Spleen (tissue), 11 donors: Measurements from ENCODE around the gene ZNF462. TPM values are rescaled to one million over a fixed set of nuclear protein-coding genes. Genes with fewer than 3 reads are reported as not detected.

Experiments
- DNase-seq: peaks from one replicate; pipeline ENCODE4 v3.0.0-alpha.2; 2020
- H3K27ac ChIP-seq, 8 donors: fragments of 200-600 bp; sonication (generic) in 7 of 8; 1 replicate in 4 of 8; 2 replicates in 4 of 8; pipeline versions ENCODE4 v1.5.0 to v1.8.0; 2016 to 2021; ENCODE audit warnings: inconsistent platforms in 4 of 8, mild to moderate bottlenecking in 4 of 8, moderate library complexity in 1 of 8
- H3K27me3 ChIP-seq, 7 donors: fragments of 200-600 bp; sonication (generic) in 6 of 7; replicated peaks in 1 of 7; 1 replicate in 4 of 7; 2 replicates in 3 of 7; pipeline versions ENCODE4 v1.5.0 to v1.8.0; 2016 to 2021; ENCODE audit warnings: inconsistent platforms in 3 of 7, mild to moderate bottlenecking in 1 of 7
- H3K36me3 ChIP-seq, 6 donors: fragments of 200-600 bp; sonication (generic) in 5 of 6; 1 replicate in 4 of 6; 2 replicates in 2 of 6; pipeline versions ENCODE4 v1.5.0 to v1.8.0; 2016 to 2021; ENCODE audit warnings: inconsistent platforms in 2 of 6
- H3K4me1 ChIP-seq, 6 donors: fragments of 200-600 bp; sonication (generic) in 5 of 6; 1 replicate in 3 of 6; 2 replicates in 3 of 6; pipeline versions ENCODE4 v1.5.0 to v1.8.0; 2016 to 2021; ENCODE audit warnings: inconsistent platforms in 3 of 6
- H3K4me3 ChIP-seq, 8 donors: fragments of 200-600 bp; sonication (generic) in 7 of 8; 1 replicate in 4 of 8; 2 replicates in 4 of 8; pipeline versions ENCODE4 v1.5.0 to v1.8.0; 2016 to 2021; ENCODE audit warnings: inconsistent platforms in 4 of 8, mild to moderate bottlenecking in 4 of 8, moderate library complexity in 2 of 8
- H3K9me3 ChIP-seq, 8 donors: fragments of 200-600 bp; sonication (generic) in 7 of 8; 1 replicate in 4 of 8; 2 replicates in 4 of 8; pipeline versions ENCODE4 v1.5.0 to v1.8.0; 2016 to 2021; ENCODE audit warnings: inconsistent platforms in 4 of 8
- CTCF ChIP-seq, 11 experiments: fragments of 200-600 bp in 7 of 11; fragments of 450-650 bp in 4 of 11; sonication (generic) in 4 of 11; IDR thresholded peaks in 8 of 11; conservative IDR thresholded peaks in 3 of 11; 1 replicate in 7 of 11; 2 replicates in 4 of 11; pipeline versions ENCODE4 v1.4.0 to v1.8.0; 2016 to 2021; ENCODE audit warnings: antibody characterized with exemption in 11 of 11, inconsistent platforms in 4 of 11, mild to moderate bottlenecking in 1 of 11
- POLR2A ChIP-seq, 3 donors: fragments of 450-650 bp; IDR thresholded peaks; one replicate each; pipeline ENCODE4 v1.5.1; 2017; ENCODE audit warnings: antibody characterized with exemption in 3 of 3, mild to moderate bottlenecking in 1 of 3
- POLR2AphosphoS5 ChIP-seq, 3 donors: sonication (generic); formaldehyde crosslinking; IDR thresholded peaks; one replicate each; pipeline ENCODE4 v1.5.1; 2017; ENCODE audit warnings: antibody characterized with exemption in 3 of 3
- WGBS, 5 donors: extraction: QIAGEN DNeasy Blood & Tissue Kit in 3 of 5; methylation state at CpG; one replicate each; pipeline versions ENCODE4 v1.1.5 to v1.1.7; 2013 to 2018; 5-methylcytosine and 5-hydroxymethylcytosine counted together
- intact Hi-C: fragments of 100-400 bp; cut with DNase I; formaldehyde crosslinking; loops from one replicate; pipeline ENCODE4 v1.15.0; 2023; ENCODE audit warnings: low total_unique reads
- polyA plus RNA-seq, 3 donors: library from polyadenylated mRNA; stranded (reverse); fragments of 200-250 nt; gene quantifications; one replicate each; pipeline ENCODE4 v1.2.1, GENCODE V29; 2013
- total RNA-seq, 7 donors: library from RNA; depleted of rRNA in 3 of 7; stranded (reverse); fragments of >200 nt in 3 of 7; fragmentation: NEBNext Ultra II Directional in 4 of 7; extraction: Animal tissue kit (Norgen Biotek cat#: 25700) in 4 of 7; gene quantifications; one replicate each; pipeline versions ENCODE4 v1.1.0 to v1.2.1, GENCODE V29; 2016 to 2021
- donor health status: healthy with polysubstance abuse.
- donor health status: DM: no; HTN: no; CAD: no; lungs with moderate emphysema.
- donor health status: DM: no; HTN: no; CAD: no.
- donor health status: Bipolar disorder and iron deficiency.
- donor health status: healthy.
- donor health status: DM: no; HTN: no; CAD: no.
- donor health status: DM: yes; HTN: yes; CAD: no.

ZNF462 gene
- total and polyA plus RNA-seq, 10 donors: 0.36 to 38.9 (median 20.3) TPM

DNA sequence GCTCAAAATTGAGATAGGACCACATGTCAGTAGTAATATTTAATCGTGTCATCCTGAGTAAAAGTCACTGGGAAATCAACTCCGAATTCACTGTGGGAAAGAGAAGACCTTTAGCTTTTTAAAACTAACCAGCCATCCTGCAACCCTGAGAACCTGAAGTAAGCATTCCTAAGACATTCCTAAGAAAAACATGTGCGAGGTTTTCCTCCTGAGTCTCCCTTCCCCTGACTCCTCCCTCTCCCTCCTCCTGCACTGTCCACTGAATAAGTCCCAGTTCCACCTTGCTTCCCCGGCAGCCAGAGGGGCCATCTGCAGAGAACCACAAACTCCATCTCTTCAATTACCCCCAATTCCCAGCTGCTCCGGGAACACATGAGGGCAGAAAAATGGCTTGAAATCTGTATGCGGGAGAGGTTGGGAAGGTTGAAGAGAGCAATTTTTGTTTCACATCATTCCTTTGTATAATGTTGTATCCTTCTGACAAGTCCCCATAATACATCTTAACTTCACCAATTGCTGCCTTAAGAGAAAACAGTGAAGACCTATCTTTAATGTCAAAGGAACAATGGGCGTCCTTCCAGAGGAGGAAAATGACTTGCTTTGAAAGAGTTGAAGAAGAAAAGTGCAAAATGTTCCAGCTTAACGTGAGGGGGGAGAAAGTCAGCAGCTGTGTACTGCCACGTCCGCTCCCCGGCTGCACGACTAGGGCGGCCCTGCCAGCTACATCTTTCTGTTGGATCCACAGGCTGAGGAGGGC, 186.3 kb downstream of the ZNF462 start:
- TF ChIP-seq POLR2AphosphoS5 (IDR thresholded peaks at IDR 0.05): no peak
- no peak for TF ChIP-seq CTCF (IDR thresholded peaks at IDR 0.05 in 8 of 11, conservative IDR thresholded peaks at IDR 0.05 in 3 of 11)
- TF ChIP-seq POLR2A (IDR thresholded peaks at IDR 0.05): no peak
- no peak overlapping the region for H3K27ac ChIP-seq
- no peaks in the 10 kb centered on the region for H3K4me1 ChIP-seq
- peaks cover 0 to 5% (median 0%) of the 10 kb centered on the region in 7 donors for H3K27me3 ChIP-seq
- no peaks in the 10 kb centered on the region for H3K36me3 ChIP-seq
- no peak for DNase-seq
- 76 to 87% (median 82%) methylated on average over 13 of the region's 13 CpGs for WGBS, 5 donors
- H3K4me3 ChIP-seq: no peak overlapping the region
- no peaks in the 10 kb centered on the region for H3K9me3 ChIP-seq
- intact Hi-C loops: no loop called here

DNA sequence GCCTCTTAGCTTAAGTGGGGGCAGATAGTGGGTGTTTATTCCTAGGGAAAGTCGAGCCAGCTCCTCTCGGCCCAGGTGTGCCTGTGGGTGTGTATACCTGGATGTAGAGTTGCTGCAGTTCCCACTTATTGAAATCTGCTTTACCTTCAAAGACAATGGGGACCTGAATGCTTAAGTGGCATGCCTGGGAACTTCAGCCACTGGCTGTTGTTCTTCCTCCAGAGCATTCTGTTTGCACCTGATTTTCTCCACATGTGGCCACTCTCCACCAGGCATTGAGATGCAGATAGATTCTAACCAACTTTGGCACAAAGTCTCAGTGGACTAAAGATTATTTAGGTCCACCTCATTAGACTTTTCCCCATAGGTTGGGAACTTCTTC, 186.8 kb downstream of the ZNF462 start:
- peaks cover 0 to 5% (median 0%) of the 10 kb centered on the region in 7 donors for H3K27me3 ChIP-seq
- 51 to 76% (median 64%) methylated on average over 2 of the region's 2 CpGs for WGBS, 5 donors
- no peaks in the 10 kb centered on the region for H3K36me3 ChIP-seq
- DNase-seq: no peak
- intact Hi-C loops: no loop called here
- TF ChIP-seq POLR2A (IDR thresholded peaks at IDR 0.05) (no peak), POLR2AphosphoS5 (IDR thresholded peaks at IDR 0.05) (no peak), CTCF (IDR thresholded peaks at IDR 0.05 in 8 of 11, conservative IDR thresholded peaks at IDR 0.05 in 3 of 11) (no peak)
- H3K27ac ChIP-seq: no peak overlapping the region
- H3K4me3 ChIP-seq: no peak overlapping the region
- no peaks in the 10 kb centered on the region for H3K9me3 ChIP-seq
- H3K4me1 ChIP-seq: no peaks in the 10 kb centered on the region

DNA sequence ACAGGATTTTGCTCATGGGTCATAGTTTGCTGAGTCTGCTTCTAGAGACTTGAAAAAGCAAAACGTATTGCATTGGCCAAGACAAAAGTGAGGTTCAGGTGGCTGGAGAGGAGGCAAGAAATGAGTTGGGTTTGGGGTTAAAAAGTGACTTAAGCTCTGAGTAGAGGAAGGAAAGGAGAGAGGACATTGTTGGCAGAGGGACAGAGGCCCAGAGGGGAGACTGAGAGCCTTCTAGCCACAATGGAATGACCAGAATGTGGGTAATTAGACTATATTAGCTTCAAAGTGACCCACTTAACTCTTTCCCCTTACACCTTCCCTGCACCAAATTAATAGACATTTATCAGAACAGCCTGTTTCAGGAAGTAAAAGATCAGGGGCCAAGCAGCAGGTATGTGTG, 188.4 kb downstream of the ZNF462 start:
- no peaks in the 10 kb centered on the region for H3K36me3 ChIP-seq
- no peaks in the 10 kb centered on the region for H3K9me3 ChIP-seq
- DNase-seq: no peak
- H3K4me3 ChIP-seq: no peak overlapping the region
- no peak for TF ChIP-seq CTCF (IDR thresholded peaks at IDR 0.05 in 8 of 11, conservative IDR thresholded peaks at IDR 0.05 in 3 of 11)
- TF ChIP-seq POLR2AphosphoS5 (IDR thresholded peaks at IDR 0.05): no peak
- TF ChIP-seq POLR2A (IDR thresholded peaks at IDR 0.05): no peak
- no peaks in the 10 kb centered on the region for H3K4me1 ChIP-seq
- H3K27ac ChIP-seq: no peak overlapping the region
- intact Hi-C loops: no loop called here
- peaks cover 0 to 5% (median 0%) of the 10 kb centered on the region in 7 donors for H3K27me3 ChIP-seq
- 61 to 89% (median 77%) methylated on average over 1 of the region's 1 CpG for WGBS, 5 donors

DNA sequence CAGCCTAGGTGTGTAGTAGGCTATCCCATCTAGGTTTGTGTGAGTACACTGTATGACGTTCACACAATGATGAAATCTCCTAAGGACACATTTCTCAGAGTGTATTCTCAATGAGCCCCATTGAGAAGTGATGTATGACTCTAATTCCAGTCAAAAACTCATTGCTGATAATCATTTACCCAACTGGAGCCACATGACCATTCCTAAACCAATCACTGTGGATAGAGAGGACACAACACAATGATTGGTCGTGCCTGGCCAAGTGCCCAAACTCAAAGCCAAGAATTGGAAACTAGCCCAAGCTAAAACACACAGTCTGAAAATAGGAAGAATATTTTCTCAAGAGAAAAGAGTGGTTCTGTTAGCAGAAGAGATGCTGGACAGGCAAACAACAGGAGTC, 191.2 kb downstream of the ZNF462 start:
- H3K27ac ChIP-seq: no peak overlapping the region
- no peak for DNase-seq
- H3K27me3 ChIP-seq: no peaks in the 10 kb centered on the region
- WGBS, 5 donors: 64 to 84% (median 71%) methylated on average over 2 of the region's 2 CpGs
- H3K4me3 ChIP-seq: no peak overlapping the region
- H3K36me3 ChIP-seq: no peaks in the 10 kb centered on the region
- intact Hi-C loops: no loop called here
- no peaks in the 10 kb centered on the region for H3K9me3 ChIP-seq
- TF ChIP-seq POLR2AphosphoS5 (IDR thresholded peaks at IDR 0.05): no peak
- no peak for TF ChIP-seq CTCF (IDR thresholded peaks at IDR 0.05 in 8 of 11, conservative IDR thresholded peaks at IDR 0.05 in 3 of 11)
- no peak for TF ChIP-seq POLR2A (IDR thresholded peaks at IDR 0.05)
- H3K4me1 ChIP-seq: no peaks in the 10 kb centered on the region
